ENCODE results near the gene COL6A5.

DNA sequence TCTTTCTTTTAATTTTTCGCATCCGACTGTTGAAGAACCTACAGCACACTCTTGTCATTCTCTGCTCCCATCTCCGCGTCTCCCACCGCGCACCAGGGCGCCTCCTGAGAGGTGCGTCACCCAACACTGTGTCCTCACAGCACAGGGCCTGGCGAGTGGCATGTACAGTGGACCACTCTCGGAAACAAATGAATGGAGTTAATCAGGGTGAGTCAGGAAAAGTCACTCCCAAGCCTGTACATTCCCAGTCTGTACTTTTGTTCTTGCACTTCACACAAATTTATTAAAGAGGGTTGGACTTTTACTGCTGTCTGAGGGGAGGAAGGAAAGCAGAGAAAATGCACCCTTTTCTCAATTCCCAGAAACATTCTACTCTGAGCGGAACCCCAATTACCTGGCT is 172.1 kb downstream of the COL6A5 start:
- TF ChIP-seq, protein P1, sequence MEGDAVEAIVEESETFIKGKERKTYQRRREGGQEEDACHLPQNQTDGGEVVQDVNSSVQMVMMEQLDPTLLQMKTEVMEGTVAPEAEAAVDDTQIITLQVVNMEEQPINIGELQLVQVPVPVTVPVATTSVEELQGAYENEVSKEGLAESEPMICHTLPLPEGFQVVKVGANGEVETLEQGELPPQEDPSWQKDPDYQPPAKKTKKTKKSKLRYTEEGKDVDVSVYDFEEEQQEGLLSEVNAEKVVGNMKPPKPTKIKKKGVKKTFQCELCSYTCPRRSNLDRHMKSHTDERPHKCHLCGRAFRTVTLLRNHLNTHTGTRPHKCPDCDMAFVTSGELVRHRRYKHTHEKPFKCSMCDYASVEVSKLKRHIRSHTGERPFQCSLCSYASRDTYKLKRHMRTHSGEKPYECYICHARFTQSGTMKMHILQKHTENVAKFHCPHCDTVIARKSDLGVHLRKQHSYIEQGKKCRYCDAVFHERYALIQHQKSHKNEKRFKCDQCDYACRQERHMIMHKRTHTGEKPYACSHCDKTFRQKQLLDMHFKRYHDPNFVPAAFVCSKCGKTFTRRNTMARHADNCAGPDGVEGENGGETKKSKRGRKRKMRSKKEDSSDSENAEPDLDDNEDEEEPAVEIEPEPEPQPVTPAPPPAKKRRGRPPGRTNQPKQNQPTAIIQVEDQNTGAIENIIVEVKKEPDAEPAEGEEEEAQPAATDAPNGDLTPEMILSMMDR (IDR thresholded peaks at IDR 0.05; ENCODE audit: extremely low read depth in 1 of 2, insufficient read depth in 1 of 2, low read depth in 1 of 2, low read length in 2 of 2): no peak
- TF ChIP-seq POLR2AphosphoS5 (IDR thresholded peaks at IDR 0.05; ENCODE audit: insufficient read depth, low read depth, low read length): no peak

All from endothelial cell of umbilical vein (primary cell).